Inflammatory macrophage treated with lipopolysaccharide for 1 hour (primary cell): ENCODE data around the gene SEL1L3.
"Not testable (repeated sequence)": the region's sequence is repeated elsewhere in the genome, so short reads cannot be mapped to it uniquely, and the experiment has no call there.

ENCODE experiments used
- DNase-seq, 2 donors: peaks; one replicate each; pipeline ENCODE4 v3.0.0-alpha.2; 2020 to 2022

The SEL1L3 gene

GRCh38 chr4:25879587-25879986, 16.8 kb upstream of the SEL1L3 start:
- DNase-seq = no peak

DNA sequence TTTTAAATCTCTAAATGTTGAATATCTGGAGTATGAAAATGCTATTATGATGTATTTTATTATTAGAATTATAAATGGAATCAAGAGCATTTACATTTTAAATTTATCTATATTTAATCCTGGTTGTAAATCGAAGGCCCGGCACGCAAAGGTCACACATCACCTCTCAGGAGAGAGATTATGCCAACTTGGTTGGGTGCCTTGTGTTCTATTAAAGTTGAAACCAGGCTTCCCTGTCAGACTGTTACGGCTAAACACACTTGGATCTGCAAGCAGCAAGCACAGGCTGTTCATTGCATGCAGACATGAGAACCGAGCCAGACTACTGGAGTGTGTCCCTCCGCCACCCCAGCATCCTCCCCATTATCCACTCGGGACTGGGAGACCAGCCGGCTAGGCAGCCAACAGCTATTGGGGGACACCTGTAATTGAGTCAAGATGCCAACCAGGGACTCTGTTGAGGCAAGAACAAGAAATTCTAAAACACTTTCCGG, 16.4 kb upstream of the SEL1L3 start:
- no peak for DNase-seq

DNA sequence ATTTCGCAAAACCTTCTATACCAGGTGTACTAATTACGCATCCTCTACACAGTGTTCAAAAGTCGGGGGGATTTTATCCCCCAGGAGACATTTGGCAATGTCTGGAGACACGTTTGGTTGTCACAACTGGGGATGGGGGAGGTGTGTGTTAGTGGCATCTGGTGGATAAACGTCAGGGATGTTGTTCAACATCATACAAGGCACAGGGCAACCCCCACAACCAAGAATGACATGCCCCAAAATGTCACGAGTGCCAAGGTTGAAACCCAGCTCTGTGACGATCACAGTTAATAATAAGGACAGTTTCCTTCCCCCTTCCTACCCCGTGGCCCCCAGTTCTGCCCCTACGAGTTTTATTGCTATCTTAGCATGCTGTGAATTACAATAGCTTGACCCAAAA, 15.9 kb upstream of the SEL1L3 start:
- no peak for DNase-seq

GRCh38 chr4:25875281-25875745, 12.5 kb upstream of the SEL1L3 start:
- DNase-seq = no peak

DNA sequence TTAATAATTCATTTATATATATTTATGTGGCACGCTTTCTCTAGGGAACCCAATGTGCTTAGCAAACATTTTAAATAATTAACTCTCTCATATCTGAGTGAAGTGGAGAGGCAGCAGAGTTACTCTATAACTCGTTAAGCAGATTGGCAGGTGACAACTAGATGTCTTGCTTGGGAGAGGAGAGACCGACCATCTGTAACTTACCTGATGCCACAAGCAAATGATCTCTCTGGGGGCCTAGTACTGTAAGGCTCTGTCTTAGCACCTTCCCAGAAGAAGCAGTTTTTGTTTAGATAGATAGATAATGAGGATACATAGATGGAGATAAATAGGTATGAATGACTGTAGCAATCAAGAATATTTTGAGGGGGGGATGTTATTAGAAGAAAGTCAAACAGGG, 11.9 kb upstream of the SEL1L3 start:
- no peak for DNase-seq

DNA sequence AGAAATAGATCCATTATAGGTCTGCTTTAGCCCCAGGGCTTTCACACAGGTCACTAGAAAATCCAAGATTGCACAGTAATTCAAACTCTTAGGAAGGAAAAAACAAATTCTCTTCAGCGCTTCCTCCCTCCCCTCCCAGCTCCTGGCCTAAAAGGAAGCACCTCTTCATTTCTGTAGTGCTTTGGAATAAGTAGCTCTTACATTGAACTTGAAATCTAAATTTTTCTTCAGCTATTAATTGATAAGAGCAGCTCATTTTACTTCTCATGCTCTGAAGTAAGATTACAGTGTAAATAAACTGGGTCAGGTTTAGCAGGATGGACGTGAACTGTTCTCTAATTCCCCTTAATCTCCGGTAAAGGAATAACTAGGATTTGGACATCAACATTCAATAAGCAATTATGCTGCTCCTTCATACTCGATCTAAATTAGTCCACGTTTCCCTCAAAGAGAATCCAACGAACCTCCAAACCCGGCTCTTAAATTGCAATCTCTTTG, 10.9 kb upstream of the SEL1L3 start:
- no peak for DNase-seq

GRCh38 chr4:25872851-25873631, 10.3 kb upstream of the SEL1L3 start:
- no peak for DNase-seq

GRCh38 chr4:25870081-25870480, 7.3 kb upstream of the SEL1L3 start:
- DNase-seq = no peak

DNA sequence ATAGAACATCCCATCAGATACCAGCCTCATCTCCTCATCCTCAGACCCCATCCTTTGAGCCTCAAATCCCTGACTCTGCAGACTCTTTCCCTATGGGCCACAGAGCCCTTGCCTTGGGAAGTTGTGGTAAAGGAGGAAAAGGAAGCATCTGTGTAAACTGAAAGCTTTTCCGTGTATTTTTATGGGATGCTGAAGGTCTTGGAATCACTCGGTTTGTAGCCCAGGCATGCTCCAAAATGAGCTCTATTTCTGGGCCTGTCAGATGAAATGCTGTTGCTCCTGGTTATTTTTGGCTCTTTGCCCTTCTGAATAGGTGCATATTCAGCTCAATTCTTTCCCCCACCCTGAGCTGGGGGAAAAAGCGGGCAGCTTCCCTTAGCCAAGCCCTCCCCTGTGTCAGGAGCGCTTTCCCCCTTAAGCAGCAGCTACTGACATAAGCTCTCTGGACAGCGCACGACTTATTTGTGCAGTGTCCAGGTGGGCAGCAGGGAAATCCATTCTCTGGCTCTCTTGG, 5.0 kb upstream of the SEL1L3 start:
- no peak for DNase-seq

DNA sequence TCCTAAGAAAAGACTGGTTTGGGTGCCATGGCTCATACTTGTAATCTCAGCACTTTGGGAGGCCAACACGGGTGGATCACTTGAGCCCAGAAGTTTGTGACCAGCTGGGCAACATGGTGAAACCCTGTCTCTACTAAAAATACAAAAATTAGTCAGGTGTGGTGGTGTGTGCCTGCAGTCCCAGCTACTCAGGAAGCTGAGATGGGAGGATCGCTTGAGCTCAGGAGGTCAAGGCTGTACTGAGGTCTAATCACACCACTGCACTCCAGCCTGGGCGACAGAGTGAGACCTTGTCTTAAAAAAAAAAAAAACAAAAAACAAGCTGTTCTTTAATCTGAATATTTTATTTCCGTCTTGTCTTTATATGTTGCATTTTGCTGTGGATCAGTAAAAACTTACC, 3.6 kb upstream of the SEL1L3 start:
- DNase-seq = not testable (repeated sequence)

DNA sequence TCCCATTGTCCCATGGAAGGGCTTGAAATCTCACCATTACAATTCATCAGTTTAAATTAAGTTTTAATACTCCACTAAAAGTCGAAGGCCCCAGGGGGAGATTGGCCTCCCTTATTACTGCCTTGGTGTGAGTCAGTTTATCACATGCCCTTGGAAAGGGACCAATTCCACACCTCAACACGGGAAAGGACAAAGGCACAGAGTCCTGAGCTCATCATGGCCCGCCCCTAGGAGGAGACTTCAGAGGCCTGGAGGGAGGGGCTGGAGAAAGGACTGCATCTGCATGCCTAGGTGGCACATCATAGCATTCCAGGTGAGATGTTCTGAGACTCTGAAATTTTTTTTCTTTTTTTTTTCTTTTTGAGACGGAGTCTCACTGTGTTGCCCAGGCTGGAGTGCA, 2.8 kb upstream of the SEL1L3 start:
- DNase-seq = no peak

DNA sequence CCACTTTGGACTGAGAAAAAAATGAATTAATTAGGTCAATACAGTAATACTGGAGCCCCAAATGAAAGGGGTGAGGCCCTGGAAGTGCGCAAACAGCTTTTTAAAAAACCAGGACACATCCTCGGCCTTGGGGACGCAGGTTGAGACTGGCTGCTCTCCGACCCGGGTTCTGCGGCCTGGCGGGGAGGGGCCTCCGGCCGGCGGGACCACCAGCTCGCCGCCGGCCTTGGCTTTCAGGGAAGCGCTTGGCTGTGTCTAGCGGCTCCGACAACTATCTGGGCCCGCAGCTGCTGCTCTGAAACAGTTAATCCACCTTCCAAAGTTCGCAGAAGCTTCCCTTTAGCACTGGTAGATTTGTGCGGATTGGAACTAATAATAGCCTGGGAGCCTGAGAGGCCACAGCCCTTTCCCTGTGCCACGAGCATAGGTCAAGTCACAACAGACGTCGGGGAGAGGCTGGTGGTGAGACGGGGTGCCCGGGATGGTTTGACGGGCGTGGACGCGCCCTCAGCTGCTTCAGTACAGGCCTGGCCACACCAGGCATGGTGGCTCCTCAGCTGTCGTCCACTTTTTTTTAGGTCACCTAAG, 1.1 kb upstream of the SEL1L3 start:
- no peak for DNase-seq

- DNase-seq = no peak
These were observed 578 bp upstream of the SEL1L3 start for GRCh38 chr4:25863347-25863784.

DNA sequence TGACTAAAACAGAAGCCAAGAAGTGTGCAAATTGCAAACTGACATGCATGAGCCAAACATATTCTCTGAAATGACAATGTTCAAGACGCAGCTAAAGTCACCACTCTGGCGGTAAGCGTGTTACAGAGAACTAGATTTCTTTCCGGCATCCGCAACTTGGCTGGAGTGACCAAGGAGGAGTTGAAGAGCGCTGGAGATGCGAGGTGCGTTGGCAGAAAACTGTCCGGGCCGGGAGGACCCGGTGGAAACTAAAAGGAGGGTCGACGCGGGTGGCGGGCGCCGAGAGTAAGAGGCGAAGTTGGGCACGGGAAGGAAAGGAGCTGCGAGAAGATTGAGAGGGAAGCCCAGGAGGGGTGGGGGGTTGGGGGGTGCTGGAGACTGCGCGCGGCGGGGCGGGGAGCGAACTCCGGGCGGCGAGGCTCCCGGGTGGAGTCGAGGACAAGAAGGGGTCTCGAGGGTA, 807 bp downstream of the SEL1L3 start:
- peak in 1 of 2 donors; percentile 57 for DNase-seq

GRCh38 chr4:25861280-25861950, 1.4 kb downstream of the SEL1L3 start:
- DNase-seq = peak; percentile 52 to 85

GRCh38 chr4:25860586-25861279, 2.1 kb downstream of the SEL1L3 start:
- peak; percentile 78 to 90 for DNase-seq

DNA sequence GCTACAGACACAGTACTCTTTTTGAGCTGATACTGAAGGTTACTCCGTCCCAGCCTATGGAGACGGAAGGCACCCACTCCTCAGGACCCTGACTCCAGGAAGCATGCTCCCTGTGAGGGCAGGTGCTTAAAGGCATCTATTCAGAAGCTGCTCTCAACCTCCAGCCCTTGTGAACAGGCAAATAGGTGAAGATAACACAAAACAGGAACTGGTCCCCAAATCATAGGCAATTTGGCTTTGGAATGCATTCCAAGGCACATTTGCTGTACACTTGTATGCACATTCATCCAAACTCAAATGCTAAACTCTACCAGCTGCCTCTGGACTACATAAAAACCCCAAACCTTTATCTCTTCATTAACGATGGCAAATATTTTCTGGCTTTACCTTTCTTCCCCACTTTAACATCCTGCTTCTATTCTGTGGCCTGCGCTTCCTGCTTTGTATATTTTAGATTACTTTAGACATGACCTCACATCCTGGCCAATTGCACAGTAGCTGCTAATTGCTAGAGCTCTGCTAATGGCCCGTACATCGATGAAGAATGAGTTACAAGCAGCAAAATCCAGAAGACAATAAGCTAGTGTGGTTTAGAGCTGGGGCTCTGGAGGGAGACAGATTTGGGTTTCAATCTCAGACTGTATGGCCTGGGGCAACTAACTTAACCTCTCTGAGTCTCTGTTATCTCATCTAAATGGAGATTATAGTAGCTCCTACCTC, 3.2 kb downstream of the SEL1L3 start:
- DNase-seq = peak in 1 of 2 donors; percentile 31

GRCh38 chr4:25857851-25858400, 4.9 kb downstream of the SEL1L3 start:
- no peak for DNase-seq

DNA sequence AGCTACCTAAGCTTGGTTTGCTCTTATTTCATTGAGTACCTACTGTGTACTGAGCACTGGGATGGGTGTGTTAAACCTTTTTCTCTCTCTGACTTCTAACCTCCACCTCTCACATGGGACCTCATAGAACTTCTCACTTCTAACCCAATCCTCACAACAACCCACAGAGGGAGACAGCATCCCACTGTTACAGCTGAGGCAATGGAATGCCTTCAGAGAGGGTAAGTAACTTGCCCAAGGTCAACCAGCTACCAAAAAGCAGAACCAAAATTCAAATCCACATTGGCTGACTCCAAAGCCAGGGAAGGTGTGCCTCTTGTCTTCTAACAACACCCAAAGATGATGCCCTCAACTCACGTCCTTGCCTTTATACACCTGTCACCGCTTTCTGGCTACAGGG, 5.4 kb downstream of the SEL1L3 start:
- peak; percentile 27 to 35 for DNase-seq

DNA sequence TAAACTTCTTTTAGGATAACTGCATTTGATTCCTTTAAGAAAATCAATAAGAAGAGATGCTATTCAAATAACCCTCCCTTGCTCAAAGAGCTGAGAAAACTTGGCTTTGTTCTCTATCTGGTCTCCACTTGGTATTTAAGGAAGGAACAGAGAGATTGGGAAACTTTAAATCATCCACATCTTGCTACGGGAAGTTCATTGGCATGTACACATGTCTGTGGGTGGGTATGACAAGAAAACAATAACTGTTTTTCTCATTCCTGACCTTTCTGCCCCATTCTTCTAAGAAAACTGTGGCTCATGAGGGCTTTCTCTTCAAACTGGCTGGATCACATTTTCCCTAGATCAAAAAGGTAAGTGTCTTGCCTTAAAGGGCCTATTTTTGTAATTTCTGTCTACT, 6.0 kb downstream of the SEL1L3 start:
- DNase-seq = peak; percentile 80 to 93

- DNase-seq = no peak
These were observed 10.7 kb downstream of the SEL1L3 start for GRCh38 chr4:25852103-25852502.

- no peak for DNase-seq
These were observed 15.5 kb downstream of the SEL1L3 start for GRCh38 chr4:25847329-25847728.
